GM18867 (cell line): ENCODE data around the gene TFF1.

Experiments used
- ATAC-seq: cut with Tn5 transposase; IDR thresholded peaks from one replicate; pipeline ENCODE4 v1.9.1; 2021; ENCODE audit warnings: mild to moderate bottlenecking, moderate library complexity; ENCODE audit not compliant: unreplicated experiment

Gene TFF1

GRCh38 chr21:42346866-42347600, 19.3 kb downstream of the TFF1 start:
- ATAC-seq, result no peak

DNA sequence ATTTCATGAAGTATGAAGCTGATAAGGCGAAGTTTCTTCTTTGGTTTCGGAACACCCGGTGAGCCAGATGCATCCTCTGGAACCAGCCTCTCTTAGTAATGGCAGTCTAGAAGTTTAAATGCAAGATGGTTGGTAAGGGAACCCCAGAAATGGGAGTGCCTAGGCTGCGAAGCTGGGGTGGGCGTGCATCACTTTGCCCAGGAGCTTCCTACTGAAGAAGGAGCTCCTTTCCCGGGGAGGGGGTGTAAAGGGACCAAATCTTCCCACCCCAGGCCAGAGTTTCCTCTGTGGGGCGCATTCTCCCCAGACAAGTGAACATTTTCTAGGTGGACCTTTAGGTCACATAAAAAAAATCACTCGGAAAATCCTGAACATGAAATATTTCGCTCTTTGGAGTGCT, 19.9 kb downstream of the TFF1 start:
- ATAC-seq, result no peak

- ATAC-seq, result no peak
Observed at GRCh38 chr21:42344631-42345030, 21.7 kb downstream of the TFF1 start.

GRCh38 chr21:42343963-42344510, 22.3 kb downstream of the TFF1 start:
- no peak for ATAC-seq

GRCh38 chr21:42343556-42343955, 22.8 kb downstream of the TFF1 start:
- no peak for ATAC-seq

GRCh38 chr21:42343101-42343500, 23.2 kb downstream of the TFF1 start:
- no peak for ATAC-seq

DNA sequence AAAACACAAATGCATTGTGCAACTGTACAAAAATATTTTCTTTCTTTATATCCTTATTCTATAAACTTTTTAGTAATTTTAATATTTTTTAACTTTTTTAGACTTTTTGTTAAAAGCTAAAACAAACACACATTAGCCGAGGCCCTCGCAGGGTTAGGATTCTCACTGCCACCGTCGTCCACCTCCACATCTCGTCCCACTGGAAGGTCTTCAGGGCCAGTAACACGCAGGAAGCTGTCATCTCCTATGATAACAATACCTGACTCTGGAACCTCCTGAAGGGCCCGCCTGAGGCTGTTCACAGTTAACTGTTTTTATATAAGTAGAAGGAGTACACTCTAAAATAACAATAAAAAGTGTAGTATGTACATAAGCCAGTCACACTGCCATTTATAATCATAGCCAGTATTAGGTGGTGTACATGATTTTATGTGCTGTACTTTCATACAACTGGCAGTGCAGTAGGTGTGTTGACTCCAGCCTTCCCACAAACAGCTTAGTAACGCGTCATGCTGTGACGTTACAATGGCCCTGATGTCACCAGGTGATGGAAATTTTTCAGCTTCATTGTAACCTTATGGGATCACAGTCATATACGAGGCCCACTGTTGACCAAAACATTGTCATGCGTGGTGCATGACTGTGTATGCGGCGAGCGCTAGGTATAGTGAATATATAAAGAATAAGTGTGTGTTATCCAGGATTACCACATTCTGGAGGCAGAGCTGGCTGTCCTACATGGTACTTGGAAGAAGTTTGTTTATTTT, 24.4 kb downstream of the TFF1 start:
- no peak for ATAC-seq

- no peak for ATAC-seq
Observed at GRCh38 chr21:42340187-42341050, 25.9 kb downstream of the TFF1 start.

GRCh38 chr21:42338729-42339715, 27.3 kb downstream of the TFF1 start:
- no peak for ATAC-seq

- no peak for ATAC-seq
Observed at GRCh38 chr21:42337830-42338728, 28.3 kb downstream of the TFF1 start.

GRCh38 chr21:42337276-42337675, 29.1 kb downstream of the TFF1 start:
- no peak for ATAC-seq

GRCh38 chr21:42336054-42336453, 30.3 kb downstream of the TFF1 start:
- ATAC-seq, result no peak

GRCh38 chr21:42332557-42333317, 33.6 kb downstream of the TFF1 start:
- no peak for ATAC-seq

DNA sequence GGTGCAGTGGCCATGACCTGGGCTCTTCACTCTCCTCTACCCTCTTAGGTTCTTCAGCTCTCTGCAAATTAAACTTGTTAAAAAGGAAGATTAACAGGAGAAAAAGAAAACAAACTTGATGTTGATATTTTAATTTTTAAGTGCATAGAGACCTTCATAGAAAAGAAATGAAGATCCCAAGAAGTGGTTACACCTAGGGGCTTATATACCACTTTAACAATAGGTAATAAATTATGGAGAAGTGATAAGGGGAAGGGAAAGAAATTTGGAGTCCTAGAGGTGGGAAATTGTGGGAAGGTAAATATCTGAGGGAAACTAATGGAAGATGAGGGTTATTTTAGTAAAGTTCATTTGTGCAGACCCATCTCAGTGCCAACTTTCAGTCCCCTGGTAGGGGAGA, 34.7 kb downstream of the TFF1 start:
- ATAC-seq, result no peak

DNA sequence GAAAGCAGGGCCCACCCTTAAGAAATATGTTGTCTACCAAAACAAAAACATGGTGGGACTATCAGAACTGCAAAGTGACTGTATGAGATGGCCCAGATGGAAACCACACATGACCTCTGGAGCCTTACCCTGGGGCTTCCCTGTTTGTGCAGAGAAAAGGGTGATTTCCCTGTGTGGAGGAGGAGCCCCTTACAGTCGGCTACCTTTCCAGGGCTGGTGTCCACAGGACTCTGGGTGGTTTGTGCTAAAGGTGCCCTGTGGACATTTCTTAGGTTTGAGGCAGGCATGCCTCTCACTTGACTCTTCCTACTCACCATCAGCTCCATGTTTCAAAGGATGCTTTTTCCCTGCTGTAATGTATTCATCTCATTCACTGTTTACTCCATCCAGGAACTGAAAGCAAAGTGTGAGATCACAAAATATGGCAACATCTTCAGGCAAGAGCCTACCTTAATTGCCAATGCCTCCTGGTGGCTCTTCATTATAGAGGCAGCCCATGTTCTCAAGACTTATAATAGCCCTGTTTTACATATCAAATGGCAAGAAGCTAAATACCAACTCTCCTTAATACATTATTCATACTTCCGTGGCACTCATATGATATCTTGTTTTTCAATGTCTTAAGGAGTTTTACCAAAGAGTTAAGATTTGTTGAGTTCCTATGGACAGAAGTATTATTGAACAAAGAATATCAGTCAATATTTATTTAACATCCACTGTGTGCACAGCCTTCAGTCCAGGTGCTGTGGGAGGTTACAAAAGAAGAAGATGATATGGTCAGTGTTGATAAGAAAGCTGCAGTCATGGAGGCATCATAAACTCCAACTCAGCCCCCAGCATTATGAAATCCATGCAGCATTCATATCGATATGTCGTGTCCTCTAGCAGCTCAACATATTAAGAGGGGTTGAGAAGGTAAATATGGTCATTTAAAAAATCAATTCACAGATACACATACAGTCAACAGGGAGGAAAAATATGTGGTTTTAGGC, 35.7 kb downstream of the TFF1 start:
- ATAC-seq, result no peak

- ATAC-seq, result no peak
Observed at GRCh38 chr21:42324896-42325295, 41.4 kb downstream of the TFF1 start.

DNA sequence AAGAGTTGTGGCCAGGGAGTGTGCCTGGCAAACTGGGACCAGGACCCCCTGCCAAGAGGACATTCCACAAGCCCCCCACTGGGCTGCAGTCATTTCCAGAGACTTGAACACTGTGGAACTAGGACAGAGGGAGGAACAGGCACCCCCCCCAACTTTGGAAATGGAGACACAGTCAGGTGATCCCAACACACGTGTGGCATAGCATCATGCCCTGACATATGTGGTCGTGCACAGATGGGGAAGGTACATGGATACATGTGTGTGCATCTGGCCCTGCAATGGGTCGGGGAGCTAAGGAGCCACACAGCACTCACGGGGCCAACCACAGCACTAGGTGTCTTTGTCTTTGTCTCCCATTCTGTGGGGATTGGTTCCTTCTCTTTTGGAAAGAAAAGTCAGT, 44.5 kb downstream of the TFF1 start:
- ATAC-seq, result no peak
